Hepatocyte (in vitro differentiated cells): ENCODE data around the gene SPHK1. TPM values are rescaled to one million over a fixed set of nuclear protein-coding genes. Genes with fewer than 3 reads are reported as not detected.

ENCODE experiments used
- DNase-seq: peaks from one replicate; pipeline ENCODE4 v3.0.0-alpha.2; 2016; ENCODE audit warnings: low spot score
- H2AFZ ChIP-seq: fragments of 200-600 bp; sonication (generic); 2 replicates; pipeline ENCODE4 v1.6.0; 2016; ENCODE audit warnings: antibody characterized with exemption, mild to moderate bottlenecking
- H3K27ac ChIP-seq: fragments of 200-600 bp; sonication (generic); 2 replicates; pipeline ENCODE4 v1.5.1; 2016; ENCODE audit warnings: mild to moderate bottlenecking
- H3K27me3 ChIP-seq: fragments of 200-600 bp; sonication (generic); 2 replicates; pipeline ENCODE4 v1.6.1; 2016
- H3K36me3 ChIP-seq: fragments of 200-600 bp; sonication (generic); replicated peaks from 2 replicates; pipeline ENCODE4 v1.5.1; 2016; ENCODE audit warnings: low read depth; ENCODE audit not compliant: insufficient read depth
- H3K4me1 ChIP-seq: fragments of 200-600 bp; sonication (generic); 2 replicates; pipeline ENCODE4 v1.5.1; 2016; ENCODE audit warnings: mild to moderate bottlenecking, moderate library complexity; ENCODE audit not compliant: insufficient read depth
- H3K4me2 ChIP-seq: fragments of 200-600 bp; sonication (generic); 2 replicates; pipeline ENCODE4 v1.6.0; 2016
- H3K4me3 ChIP-seq: fragments of 200-600 bp; sonication (generic); 2 replicates; pipeline ENCODE4 v1.5.1; 2016; ENCODE audit warnings: mild to moderate bottlenecking
- H3K79me2 ChIP-seq: fragments of 200-600 bp; sonication (generic); 2 replicates; pipeline ENCODE4 v1.6.0; 2017; ENCODE audit warnings: mild to moderate bottlenecking
- H3K9me2 ChIP-seq: fragments of 200-600 bp; sonication (generic); replicated peaks from 2 replicates; pipeline ENCODE4 v1.6.0; 2017; ENCODE audit warnings: mild to moderate bottlenecking; ENCODE audit not compliant: insufficient read depth
- H3K9me3 ChIP-seq: fragments of 200-600 bp; sonication (generic); 2 replicates; pipeline ENCODE4 v1.5.1; 2016; ENCODE audit warnings: low read depth, mild to moderate bottlenecking
- H4K20me1 ChIP-seq: fragments of 200-600 bp; sonication (generic); 2 replicates; pipeline ENCODE4 v1.6.0; 2016; ENCODE audit warnings: mild to moderate bottlenecking; ENCODE audit not compliant: insufficient read depth, poor library complexity, severe bottlenecking
- EZH2 ChIP-seq: fragments of 200-600 bp; sonication (generic); IDR thresholded peaks from 2 replicates; pipeline ENCODE4 v1.6.1; 2016; ENCODE audit warnings: antibody characterized with exemption, mild to moderate bottlenecking, borderline replicate concordance
- EZH2phosphoT487 ChIP-seq: fragments of 200-600 bp; sonication (generic); IDR thresholded peaks from one replicate; pipeline ENCODE4 v1.6.1; 2018; ENCODE audit warnings: antibody characterized with exemption, mild to moderate bottlenecking, low read depth, moderate library complexity; ENCODE audit not compliant: unreplicated experiment, severe bottlenecking
- WGBS: methylation state at CpG from one replicate; pipeline ENCODE4 v1.1.6; 2016; ENCODE audit warnings: low lambda C conversion rate; ENCODE audit errors: missing lambda C conversion rate; 5-methylcytosine and 5-hydroxymethylcytosine counted together
- polyA plus RNA-seq: library from polyadenylated mRNA; unstranded; fragments of >200 nt; fragmentation: Nextera tagmentation; extraction: Ambion mirVana; gene quantifications from 2 replicates; pipeline ENCODE4 v1.2.1, GENCODE V29; 2016
- total RNA-seq: library from RNA; depleted of rRNA; stranded (reverse); fragments of >200 nt; gene quantifications from 2 replicates; pipeline ENCODE4 v1.2.3, GENCODE V29; 2014
- TF ChIP-seq, protein P1 (sequence below): fragments of 200-600 bp; sonication (generic); IDR thresholded peaks from 2 replicates; pipeline ENCODE4 v1.5.1; 2016; ENCODE audit warnings: antibody characterized with exemption, mild to moderate bottlenecking; ENCODE audit not compliant: poor library complexity

SPHK1 gene
- total and polyA plus RNA-seq, 2 experiments from 2014 or later = 5.2 to 15.2 TPM

DNA sequence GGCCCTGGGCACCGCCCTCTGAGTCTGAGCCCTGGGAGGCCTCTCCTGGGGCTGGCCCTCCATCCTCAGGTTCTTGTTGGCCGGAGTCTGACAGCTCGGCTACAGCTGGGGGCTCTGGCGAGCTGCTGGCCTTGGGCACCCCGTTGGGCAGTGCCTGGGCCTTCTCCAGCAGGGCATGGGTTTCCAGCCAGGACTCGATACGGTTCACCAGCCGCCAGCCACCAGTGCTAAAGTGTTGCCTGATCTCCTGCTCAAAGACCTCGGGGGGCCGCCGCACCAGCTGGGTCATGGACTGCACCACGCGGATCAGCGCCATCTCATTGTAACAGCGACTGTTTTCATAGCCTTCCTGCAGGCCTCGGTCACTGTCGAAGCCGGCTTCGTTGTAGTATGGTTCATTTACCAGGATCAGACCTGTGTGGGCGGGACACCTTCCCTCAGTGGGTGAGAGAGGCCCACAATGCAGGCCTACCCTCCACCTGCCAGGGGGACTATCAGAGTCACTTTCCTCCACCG is 6.8 kb downstream of the SPHK1 start:
- TF ChIP-seq EZH2phosphoT487 (no peak), EZH2 (no peak)
- TF ChIP-seq, protein P1, sequence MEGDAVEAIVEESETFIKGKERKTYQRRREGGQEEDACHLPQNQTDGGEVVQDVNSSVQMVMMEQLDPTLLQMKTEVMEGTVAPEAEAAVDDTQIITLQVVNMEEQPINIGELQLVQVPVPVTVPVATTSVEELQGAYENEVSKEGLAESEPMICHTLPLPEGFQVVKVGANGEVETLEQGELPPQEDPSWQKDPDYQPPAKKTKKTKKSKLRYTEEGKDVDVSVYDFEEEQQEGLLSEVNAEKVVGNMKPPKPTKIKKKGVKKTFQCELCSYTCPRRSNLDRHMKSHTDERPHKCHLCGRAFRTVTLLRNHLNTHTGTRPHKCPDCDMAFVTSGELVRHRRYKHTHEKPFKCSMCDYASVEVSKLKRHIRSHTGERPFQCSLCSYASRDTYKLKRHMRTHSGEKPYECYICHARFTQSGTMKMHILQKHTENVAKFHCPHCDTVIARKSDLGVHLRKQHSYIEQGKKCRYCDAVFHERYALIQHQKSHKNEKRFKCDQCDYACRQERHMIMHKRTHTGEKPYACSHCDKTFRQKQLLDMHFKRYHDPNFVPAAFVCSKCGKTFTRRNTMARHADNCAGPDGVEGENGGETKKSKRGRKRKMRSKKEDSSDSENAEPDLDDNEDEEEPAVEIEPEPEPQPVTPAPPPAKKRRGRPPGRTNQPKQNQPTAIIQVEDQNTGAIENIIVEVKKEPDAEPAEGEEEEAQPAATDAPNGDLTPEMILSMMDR = no peak
- H3K27me3 ChIP-seq = no peaks in the 10 kb centered on the region

DNA sequence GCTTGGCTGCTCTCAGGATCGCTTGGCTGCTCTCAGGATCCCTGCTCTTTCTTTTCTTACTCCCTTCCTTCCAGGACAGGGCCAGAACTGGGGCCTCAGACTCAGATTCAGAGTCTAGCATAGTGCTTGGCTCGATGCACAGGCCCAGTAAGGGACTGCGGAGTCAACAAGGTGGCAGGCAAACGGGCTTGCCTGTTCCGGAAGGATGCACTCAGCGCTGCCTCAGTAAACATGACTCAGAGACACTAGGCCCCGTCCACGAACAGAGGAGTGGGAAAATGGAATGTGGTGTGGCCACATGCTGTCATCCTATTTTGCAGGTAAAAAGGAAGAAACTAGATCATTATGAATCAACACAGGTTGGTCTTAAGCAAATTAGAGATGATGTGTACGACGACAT is 9.8 kb downstream of the SPHK1 start:
- DNase-seq = no peak
- Histone ChIP-seq H3K27me3 (no peaks in the 10 kb centered on the region), H3K27ac (no peak overlapping the region), H3K79me2 (no peaks in the 10 kb centered on the region), H3K4me1 (no peaks in the 10 kb centered on the region), H2AFZ (no peak overlapping the region), H3K9me2 (no peaks in the 10 kb centered on the region), H3K4me2 (no peak overlapping the region), H3K36me3 (no peaks in the 10 kb centered on the region), H3K4me3 (no peak overlapping the region), H3K9me3 (no peaks in the 10 kb centered on the region), H4K20me1 (no peaks in the 10 kb centered on the region)
- TF ChIP-seq, protein P1 = no peak
- no peak for TF ChIP-seq EZH2
- TF ChIP-seq EZH2phosphoT487 = no peak
- WGBS = 90% methylated on average over 10 of the region's 10 CpGs

More for the DNA sequence above, 6.8 kb downstream of the SPHK1 start:
- no peaks in the 10 kb centered on the region for H3K79me2 ChIP-seq
- no peaks in the 10 kb centered on the region for H3K4me1 ChIP-seq
- H3K4me3 ChIP-seq = no peak overlapping the region
- H3K9me3 ChIP-seq = no peaks in the 10 kb centered on the region
- no peak overlapping the region for H3K27ac ChIP-seq
- no peak overlapping the region for H3K4me2 ChIP-seq
- 94% methylated on average over 21 of the region's 21 CpGs for WGBS
- no peak for DNase-seq
- H2AFZ ChIP-seq = no peak overlapping the region
- no peaks in the 10 kb centered on the region for H3K36me3 ChIP-seq
- no peaks in the 10 kb centered on the region for H3K9me2 ChIP-seq
- no peaks in the 10 kb centered on the region for H4K20me1 ChIP-seq

DNA sequence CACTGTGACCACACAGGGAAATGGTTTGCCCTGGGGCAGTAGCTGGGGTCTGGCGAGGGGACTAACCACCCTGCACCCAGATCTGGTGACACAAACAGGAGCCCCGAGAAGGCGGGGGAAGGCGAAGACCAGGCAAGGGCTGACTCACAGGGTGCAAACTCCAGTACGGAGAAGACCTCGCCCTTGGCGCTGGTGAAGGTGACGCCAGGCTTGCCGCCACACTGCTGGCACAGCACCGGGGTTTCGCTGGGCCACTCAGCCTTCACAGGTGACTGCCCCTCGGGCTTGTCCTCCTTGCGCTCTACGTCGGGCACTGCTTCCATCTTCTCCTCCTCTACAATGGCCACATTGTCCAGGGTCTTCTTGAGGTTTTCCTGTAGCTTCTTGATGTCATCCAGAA is 11.6 kb downstream of the SPHK1 start:
- no peaks in the 10 kb centered on the region for H3K4me1 ChIP-seq
- no peak overlapping the region for H3K4me2 ChIP-seq
- H3K79me2 ChIP-seq = no peaks in the 10 kb centered on the region
- no peaks in the 10 kb centered on the region for H3K9me2 ChIP-seq
- no peak overlapping the region for H2AFZ ChIP-seq
- WGBS = 96% methylated on average over 15 of the region's 15 CpGs
- H3K27ac ChIP-seq = no peak overlapping the region
- no peaks in the 10 kb centered on the region for H3K9me3 ChIP-seq
- H4K20me1 ChIP-seq = no peaks in the 10 kb centered on the region
- H3K4me3 ChIP-seq = no peak overlapping the region
- no peaks in the 10 kb centered on the region for H3K27me3 ChIP-seq
- DNase-seq = no peak
- no peaks in the 10 kb centered on the region for H3K36me3 ChIP-seq
- TF ChIP-seq, protein P1 = no peak
- TF ChIP-seq EZH2 = no peak
- TF ChIP-seq EZH2phosphoT487 = no peak

DNA sequence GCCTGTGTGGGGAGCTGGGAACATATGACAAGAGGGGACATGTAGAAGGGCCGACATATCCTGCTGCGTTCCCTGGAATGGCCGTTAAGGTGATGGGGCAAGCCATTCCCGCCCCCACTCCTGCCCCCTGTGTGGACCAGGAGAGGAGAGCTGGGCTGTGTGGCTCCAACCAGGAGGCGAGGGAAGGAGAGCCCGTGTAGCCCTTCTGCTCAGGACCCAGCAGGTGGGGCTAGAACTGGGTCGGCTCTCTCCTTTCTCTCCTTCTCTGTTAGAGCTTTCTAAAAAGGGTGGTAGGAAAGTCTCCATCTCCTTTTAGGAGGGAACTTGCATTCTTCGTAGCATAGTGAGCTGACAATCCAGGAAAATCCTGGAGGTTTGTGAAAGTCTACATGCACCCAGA is 12.8 kb downstream of the SPHK1 start:
- Histone ChIP-seq H3K27me3 (no peaks in the 10 kb centered on the region), H4K20me1 (no peaks in the 10 kb centered on the region), H3K79me2 (no peaks in the 10 kb centered on the region), H3K4me2 (no peak overlapping the region), H3K9me3 (no peaks in the 10 kb centered on the region), H3K4me3 (no peak overlapping the region), H3K4me1 (no peaks in the 10 kb centered on the region), H2AFZ (no peak overlapping the region), H3K27ac (no peak overlapping the region), H3K36me3 (no peaks in the 10 kb centered on the region), H3K9me2 (no peaks in the 10 kb centered on the region)
- 93% methylated on average over 7 of the region's 8 CpGs for WGBS
- no peak for DNase-seq
- TF ChIP-seq, protein P1 = no peak
- TF ChIP-seq EZH2phosphoT487 (no peak), EZH2 (no peak)
